BJ (cell line): Measurements from ENCODE around the gene SORL1. TPM values are rescaled to one million over a fixed set of nuclear protein-coding genes. Genes with fewer than 3 reads are reported as not detected.

Experiments used
- CTCF ChIA-PET: fragments of 350-600 bp; formaldehyde crosslinking; extraction: SDS; loops from one replicate; lab custom pipeline; 2021; ENCODE audit warnings: antibody characterized with exemption, inconsistent platforms; lab: Yijun Ruan, JAX
- POLR2A ChIA-PET: fragments of 300-600 bp; sonication (Branson Sonifier 250); formaldehyde crosslinking; extraction: SDS; loops from one replicate; lab custom pipeline; 2021; ENCODE audit warnings: antibody characterized with exemption; lab: Charles Lee
- DNase-seq: peaks from one replicate; pipeline ENCODE4 v3.0.0-alpha.2; 2011; ENCODE audit warnings: low read depth
- H3K27me3 ChIP-seq: 2 replicates; pipeline ENCODE4 v1.6.0; 2011; ENCODE audit warnings: low read length; ENCODE audit not compliant: control insufficient read depth, insufficient read depth
- H3K36me3 ChIP-seq: 2 replicates; pipeline ENCODE4 v1.5.1; 2011; ENCODE audit warnings: low read length; ENCODE audit not compliant: control insufficient read depth, insufficient read depth
- H3K4me3 ChIP-seq: 2 replicates; pipeline ENCODE4 v1.5.1; 2011; ENCODE audit warnings: low read depth, mild to moderate bottlenecking, control low read depth, low read length
- polyA plus RNA-seq: library from polyadenylated mRNA; depleted of rRNA; stranded (reverse); fragments of >200 nt; gene quantifications from 2 replicates; pipeline ENCODE4 v1.2.3, GENCODE V29; 2011
- TF ChIP-seq, protein P1 (sequence below): IDR thresholded peaks from 2 replicates; pipeline ENCODE4 v1.5.1; 2011; ENCODE audit warnings: low read depth, mild to moderate bottlenecking, control low read depth, inconsistent platforms, low read length, moderate library complexity; ENCODE audit not compliant: insufficient read depth

SORL1 gene
- polyA plus RNA-seq, 1 experiment = 1.4 TPM

DNA sequence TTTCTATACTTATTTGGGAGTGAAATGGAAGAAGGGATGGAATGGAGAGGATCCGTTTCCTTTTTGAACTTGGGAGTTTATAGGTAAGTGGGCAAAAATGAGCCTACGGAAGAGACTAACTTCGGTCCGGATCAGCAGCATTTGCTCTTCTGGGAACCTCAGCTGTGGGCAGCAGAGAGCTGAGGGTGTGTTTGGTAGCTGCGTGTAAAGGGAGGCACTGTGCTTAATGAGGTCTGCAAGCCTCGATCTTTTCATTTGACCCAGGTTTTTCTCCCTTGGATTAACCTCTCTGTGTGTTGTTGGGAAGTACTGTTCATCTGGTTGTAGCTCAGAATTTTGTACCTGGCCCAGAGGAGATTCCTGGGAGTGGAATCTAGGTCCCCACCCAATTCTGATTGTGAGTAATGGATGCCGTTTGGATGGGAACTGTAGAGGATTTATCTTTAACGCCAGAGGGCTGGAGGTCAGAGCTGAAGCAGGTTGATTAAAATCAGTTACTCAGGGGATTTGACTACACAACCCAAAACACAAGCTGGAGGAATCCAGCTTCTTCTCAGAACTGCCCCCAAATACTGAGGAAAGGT is 202.2 kb downstream of the SORL1 start:
- TF ChIP-seq, protein P1, sequence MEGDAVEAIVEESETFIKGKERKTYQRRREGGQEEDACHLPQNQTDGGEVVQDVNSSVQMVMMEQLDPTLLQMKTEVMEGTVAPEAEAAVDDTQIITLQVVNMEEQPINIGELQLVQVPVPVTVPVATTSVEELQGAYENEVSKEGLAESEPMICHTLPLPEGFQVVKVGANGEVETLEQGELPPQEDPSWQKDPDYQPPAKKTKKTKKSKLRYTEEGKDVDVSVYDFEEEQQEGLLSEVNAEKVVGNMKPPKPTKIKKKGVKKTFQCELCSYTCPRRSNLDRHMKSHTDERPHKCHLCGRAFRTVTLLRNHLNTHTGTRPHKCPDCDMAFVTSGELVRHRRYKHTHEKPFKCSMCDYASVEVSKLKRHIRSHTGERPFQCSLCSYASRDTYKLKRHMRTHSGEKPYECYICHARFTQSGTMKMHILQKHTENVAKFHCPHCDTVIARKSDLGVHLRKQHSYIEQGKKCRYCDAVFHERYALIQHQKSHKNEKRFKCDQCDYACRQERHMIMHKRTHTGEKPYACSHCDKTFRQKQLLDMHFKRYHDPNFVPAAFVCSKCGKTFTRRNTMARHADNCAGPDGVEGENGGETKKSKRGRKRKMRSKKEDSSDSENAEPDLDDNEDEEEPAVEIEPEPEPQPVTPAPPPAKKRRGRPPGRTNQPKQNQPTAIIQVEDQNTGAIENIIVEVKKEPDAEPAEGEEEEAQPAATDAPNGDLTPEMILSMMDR = no peak
- Histone ChIP-seq H3K36me3 (no peaks in the 10 kb centered on the region), H3K4me3 (no peak overlapping the region), H3K27me3 (no peaks in the 10 kb centered on the region)
- CTCF ChIA-PET = interaction anchor here (0.7 to 4.7 kb wide), 28 partner anchors 9 to 851 kb away, joined by 3 to 32 read pairs (median 4); no protein-coding TSS in a partner anchor
- no peak for DNase-seq
- POLR2A ChIA-PET = interaction anchor here (0.6 to 1.0 kb wide), 4 partner anchors 443 to 561 kb away, joined by 3 read pairs; no protein-coding TSS in a partner anchor

DNA sequence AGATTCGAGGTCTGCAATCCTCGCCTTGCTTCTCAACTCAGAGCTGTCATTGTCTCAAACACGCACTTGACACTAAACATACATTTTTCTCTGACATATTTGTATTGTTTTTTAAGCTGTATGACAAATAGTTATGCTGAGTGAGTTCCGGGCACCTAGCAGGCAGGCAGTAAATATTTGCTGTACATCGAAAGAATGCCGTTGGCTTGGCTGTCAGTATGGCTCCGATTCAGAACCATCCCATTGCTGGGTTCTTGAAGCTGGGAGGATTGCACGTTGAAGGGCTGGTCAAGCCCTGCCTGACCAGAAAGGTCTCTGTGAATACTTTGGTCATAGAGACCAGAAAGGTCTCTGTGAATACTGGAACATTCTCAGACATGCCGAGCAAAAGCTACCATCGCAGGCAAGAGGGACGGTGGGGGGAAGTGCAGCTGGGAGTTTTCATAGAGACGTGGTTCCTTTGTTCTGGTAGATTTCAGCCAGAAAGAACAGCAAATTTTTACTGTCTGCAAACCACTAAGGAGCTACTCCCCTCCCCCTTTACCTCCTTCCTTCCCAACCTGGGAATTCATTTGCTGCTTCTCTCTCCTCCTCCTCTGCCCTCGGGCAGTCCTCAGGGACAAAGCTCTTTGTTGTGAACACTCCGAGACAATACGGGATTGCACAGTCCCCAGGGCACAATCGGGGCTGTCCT is 202.9 kb downstream of the SORL1 start:
- no peak for DNase-seq
- H3K36me3 ChIP-seq = no peaks in the 10 kb centered on the region
- TF ChIP-seq, protein P1 = no peak
- H3K4me3 ChIP-seq = peak overlapping the region; percentile 45
- no peaks in the 10 kb centered on the region for H3K27me3 ChIP-seq
- CTCF ChIA-PET = interaction anchor here (0.6 to 4.7 kb wide), 41 partner anchors 10 to 852 kb away, joined by 3 to 32 read pairs (median 4); no protein-coding TSS in a partner anchor
- POLR2A ChIA-PET = interaction anchor here (0.6 to 1.0 kb wide), 6 partner anchors 174 to 560 kb away, joined by 3 read pairs; no protein-coding TSS in a partner anchor

DNA sequence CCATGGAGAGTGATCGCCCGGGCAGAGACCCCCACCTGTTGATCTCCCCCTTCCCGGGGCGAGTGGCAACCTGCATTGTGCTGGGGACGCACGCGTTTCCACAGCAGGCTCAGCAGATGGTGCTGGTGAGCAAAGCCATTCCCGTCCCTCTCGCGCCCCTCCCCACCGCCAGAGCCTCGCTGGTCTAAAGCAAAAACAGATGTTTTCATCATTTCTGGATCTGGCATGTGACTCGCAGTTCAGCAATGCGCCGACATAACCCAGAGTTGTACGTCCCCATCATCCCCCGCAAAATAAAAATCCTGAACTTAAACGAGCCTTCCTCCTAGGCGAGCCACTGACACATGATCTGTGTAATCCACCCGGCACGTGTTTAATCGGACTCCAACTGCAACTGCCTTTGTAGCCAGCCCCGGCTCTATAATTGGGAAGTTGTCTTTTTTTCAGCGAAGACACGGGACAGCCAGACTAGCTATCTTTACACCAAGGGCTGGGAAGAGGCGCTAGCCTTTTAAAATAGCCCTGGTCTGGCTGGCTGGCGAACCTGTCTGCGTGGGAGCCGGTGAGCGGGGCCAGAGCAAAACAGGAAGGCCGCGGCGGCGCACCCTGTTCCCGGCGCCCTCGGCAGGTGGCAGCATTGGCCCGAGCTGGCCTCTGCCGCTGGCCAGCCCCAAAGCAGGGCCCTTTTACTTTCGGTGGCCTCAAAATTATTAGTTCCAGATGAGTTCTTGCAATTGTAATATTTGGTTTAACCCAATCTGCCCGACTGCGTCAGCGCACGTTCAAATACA is 203.6 kb downstream of the SORL1 start:
- H3K4me3 ChIP-seq = peak overlapping the region; percentile 45
- no peaks in the 10 kb centered on the region for H3K36me3 ChIP-seq
- CTCF ChIA-PET = interaction anchor here (0.6 to 4.7 kb wide), 36 partner anchors 11 to 851 kb away, joined by 3 to 32 read pairs (median 4); no protein-coding TSS in a partner anchor
- peak; percentile 91 for DNase-seq
- H3K27me3 ChIP-seq = no peaks in the 10 kb centered on the region
- POLR2A ChIA-PET = interaction anchor here (0.7 to 1.0 kb wide), 3 partner anchors 174 to 559 kb away, joined by 3 read pairs; no protein-coding TSS in a partner anchor
- TF ChIP-seq, protein P1 = peak; percentile 97

DNA sequence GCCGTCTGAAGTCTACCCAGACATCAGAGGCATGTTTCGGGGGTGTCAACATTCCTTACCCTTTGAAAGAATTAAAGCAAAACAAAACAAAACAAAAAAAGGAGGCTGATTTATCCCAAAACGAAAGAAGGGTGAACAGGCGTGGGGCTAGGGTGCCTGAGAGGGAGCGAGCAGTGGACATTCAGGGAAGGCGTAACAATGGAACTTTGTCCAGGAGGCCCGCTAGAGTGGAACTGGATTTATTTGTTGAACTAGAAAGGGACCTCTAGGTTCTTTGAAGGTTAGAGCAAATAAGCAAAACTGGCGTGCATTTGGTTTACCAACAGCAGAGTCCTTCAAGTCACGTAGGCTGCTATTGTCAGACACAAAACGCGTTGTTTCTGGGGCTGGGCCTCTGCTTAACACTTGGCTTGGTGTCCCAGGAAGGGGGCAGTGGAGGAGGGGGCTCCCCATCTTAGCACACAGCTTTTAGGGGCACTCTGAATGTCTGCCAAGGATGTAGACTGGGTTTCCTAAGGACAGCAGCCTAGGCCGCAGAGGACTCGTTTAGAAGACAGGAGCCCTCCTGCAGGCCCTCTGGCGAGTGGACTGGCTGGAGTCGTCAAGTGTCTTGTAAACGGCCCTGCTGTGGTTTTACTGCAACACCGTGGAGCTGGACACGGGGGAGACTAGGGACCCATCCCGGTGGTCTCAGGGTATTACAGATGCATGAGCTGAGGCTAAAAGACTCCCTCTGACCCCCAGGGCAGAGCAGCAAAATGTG is 204.4 kb downstream of the SORL1 start:
- TF ChIP-seq, protein P1 = no peak
- Histone ChIP-seq H3K4me3 (no peak overlapping the region), H3K27me3 (no peaks in the 10 kb centered on the region), H3K36me3 (no peaks in the 10 kb centered on the region)
- DNase-seq = no peak
- CTCF ChIA-PET = interaction anchor here (0.8 to 4.7 kb wide), 19 partner anchors 11 to 851 kb away, joined by 3 to 32 read pairs (median 7); no protein-coding TSS in a partner anchor
- POLR2A ChIA-PET = no interaction called here
